ENCODE measurements around the gene ZNF512.

The ZNF512 gene

GRCh38 chr2:27569398-27569797 is 13.4 kb upstream of the ZNF512 start:
- TF ChIP-seq FOXP2 (optimal IDR thresholded peaks at IDR 0.05; ENCODE audit: borderline replicate concordance, extremely low read depth, extremely low read length, insufficient read depth) (no peak), POLR2AphosphoS5 (IDR thresholded peaks at IDR 0.05; ENCODE audit: low read depth, low read length) (no peak)

- TF ChIP-seq FOXP2 (optimal IDR thresholded peaks at IDR 0.05; ENCODE audit: borderline replicate concordance, extremely low read depth, extremely low read length, insufficient read depth) (no peak), POLR2AphosphoS5 (IDR thresholded peaks at IDR 0.05; ENCODE audit: low read depth, low read length) (no peak), SIN3A (IDR thresholded peaks at IDR 0.05; ENCODE audit: borderline replicate concordance, insufficient read depth, low read length) (no peak), REST (IDR thresholded peaks at IDR 0.05; ENCODE audit: insufficient read depth in 1 of 2, low read depth in 2 of 2, low read length in 2 of 2) (no peak), TAF1 (IDR thresholded peaks at IDR 0.05; ENCODE audit: borderline replicate concordance, insufficient read depth, low read length) (no peak)
Measured at GRCh38 chr2:27571197-27571596, 11.6 kb upstream of the ZNF512 start.

GRCh38 chr2:27571681-27572080 is 11.2 kb upstream of the ZNF512 start:
- TF ChIP-seq SIN3A (IDR thresholded peaks at IDR 0.05; ENCODE audit: borderline replicate concordance, insufficient read depth, low read length): no peak
- TF ChIP-seq FOXP2 (optimal IDR thresholded peaks at IDR 0.05; ENCODE audit: borderline replicate concordance, extremely low read depth, extremely low read length, insufficient read depth): no peak
- TF ChIP-seq POLR2AphosphoS5 (IDR thresholded peaks at IDR 0.05; ENCODE audit: low read depth, low read length): no peak
- TF ChIP-seq TAF1 (IDR thresholded peaks at IDR 0.05; ENCODE audit: borderline replicate concordance, insufficient read depth, low read length): no peak
- TF ChIP-seq REST (IDR thresholded peaks at IDR 0.05; ENCODE audit: insufficient read depth in 1 of 2, low read depth in 2 of 2, low read length in 2 of 2): no peak

- no peak for TF ChIP-seq REST (IDR thresholded peaks at IDR 0.05; ENCODE audit: insufficient read depth in 1 of 2, low read depth in 2 of 2, low read length in 2 of 2)
- no peak for TF ChIP-seq TAF1 (IDR thresholded peaks at IDR 0.05; ENCODE audit: borderline replicate concordance, insufficient read depth, low read length)
- TF ChIP-seq FOXP2 (optimal IDR thresholded peaks at IDR 0.05; ENCODE audit: borderline replicate concordance, extremely low read depth, extremely low read length, insufficient read depth): no peak
- no peak for TF ChIP-seq POLR2AphosphoS5 (IDR thresholded peaks at IDR 0.05; ENCODE audit: low read depth, low read length)
- TF ChIP-seq SIN3A (IDR thresholded peaks at IDR 0.05; ENCODE audit: borderline replicate concordance, insufficient read depth, low read length): no peak
Measured at GRCh38 chr2:27572439-27572838, 10.4 kb upstream of the ZNF512 start.

GRCh38 chr2:27572998-27573429 is 9.8 kb upstream of the ZNF512 start:
- TF ChIP-seq TAF1 (IDR thresholded peaks at IDR 0.05; ENCODE audit: borderline replicate concordance, insufficient read depth, low read length) (no peak), FOXP2 (optimal IDR thresholded peaks at IDR 0.05; ENCODE audit: borderline replicate concordance, extremely low read depth, extremely low read length, insufficient read depth) (no peak), POLR2AphosphoS5 (IDR thresholded peaks at IDR 0.05; ENCODE audit: low read depth, low read length) (no peak), REST (IDR thresholded peaks at IDR 0.05; ENCODE audit: insufficient read depth in 1 of 2, low read depth in 2 of 2, low read length in 2 of 2) (no peak), SIN3A (IDR thresholded peaks at IDR 0.05; ENCODE audit: borderline replicate concordance, insufficient read depth, low read length) (no peak)
